Liver (tissue), 9 donors: Measurements from ENCODE around the gene SEMA4D. TPM values are rescaled to one million over a fixed set of nuclear protein-coding genes. Genes with fewer than 3 reads are reported as not detected.

Source experiments
- DNase-seq: peaks from one replicate; pipeline ENCODE4 v3.0.0-alpha.2; 2017; ENCODE audit warnings: low spot score
- H3K27ac ChIP-seq, 2 donors: one replicate each; pipeline ENCODE4 v1.7.0; 2013; ENCODE audit warnings: inconsistent platforms in 2 of 2, low read length in 2 of 2, control low read depth in 1 of 2, low read depth in 1 of 2, mild to moderate bottlenecking in 1 of 2
- H3K27me3 ChIP-seq, 4 donors: one replicate each; pipeline versions ENCODE4 v1.6.1 to v1.7.0; 2013; ENCODE audit warnings: low read length in 3 of 4, inconsistent platforms in 1 of 4, mild to moderate bottlenecking in 1 of 4, moderate library complexity in 1 of 4; ENCODE audit not compliant: control insufficient read depth in 4 of 4, insufficient read depth in 4 of 4
- H3K36me3 ChIP-seq, 4 donors: one replicate each; pipeline versions ENCODE4 v1.6.1 to v1.7.0; 2013; ENCODE audit warnings: low read length in 3 of 4, mild to moderate bottlenecking in 3 of 4, low read depth in 1 of 4, moderate library complexity in 1 of 4; ENCODE audit not compliant: control insufficient read depth in 4 of 4, insufficient read depth in 3 of 4
- H3K4me1 ChIP-seq, 4 donors: one replicate each; pipeline versions ENCODE4 v1.6.1 to v1.7.0; 2013; ENCODE audit warnings: low read length in 3 of 4, mild to moderate bottlenecking in 3 of 4, moderate library complexity in 1 of 4; ENCODE audit not compliant: control insufficient read depth in 4 of 4, insufficient read depth in 4 of 4
- H3K4me3 ChIP-seq, 3 donors: one replicate each; pipeline versions ENCODE4 v1.6.1 to v1.7.0; 2013; ENCODE audit warnings: low read length in 3 of 3, control low read depth in 1 of 3, low read depth in 1 of 3, mild to moderate bottlenecking in 1 of 3
- H3K9ac ChIP-seq, 2 donors: one replicate each; pipeline ENCODE4 v1.7.0; 2013; ENCODE audit warnings: low read length in 2 of 2, mild to moderate bottlenecking in 2 of 2, moderate library complexity in 2 of 2, control low read depth in 1 of 2, low read depth in 1 of 2
- H3K9me3 ChIP-seq, 4 donors: one replicate each; pipeline versions ENCODE4 v1.6.1 to v1.7.0; 2013; ENCODE audit warnings: low read length in 3 of 4; ENCODE audit not compliant: control insufficient read depth in 4 of 4
- EGR1 ChIP-seq, 2 donors: IDR thresholded peaks; 2 replicates each; pipeline ENCODE4 v1.6.1; 2016 to 2018; ENCODE audit warnings: antibody characterized with exemption in 2 of 2, low read depth in 2 of 2
- FOXA1 ChIP-seq: IDR thresholded peaks from 2 replicates; pipeline ENCODE4 v1.6.1; 2016; ENCODE audit warnings: antibody characterized with exemption
- FOXA2 ChIP-seq: IDR thresholded peaks from 2 replicates; pipeline ENCODE4 v1.6.1; 2016; ENCODE audit warnings: antibody characterized with exemption
- GABPA ChIP-seq, 2 donors: IDR thresholded peaks in 1 of 2; conservative IDR thresholded peaks in 1 of 2; 2 replicates each; pipeline ENCODE4 v1.6.1; 2016; ENCODE audit warnings: antibody characterized with exemption in 2 of 2, mild to moderate bottlenecking in 1 of 2, moderate library complexity in 1 of 2
- HNF4A ChIP-seq, 2 donors: conservative IDR thresholded peaks; 2 replicates each; pipeline ENCODE4 v1.6.1; 2016; ENCODE audit warnings: antibody characterized with exemption in 2 of 2, mild to moderate bottlenecking in 2 of 2
- HNF4G ChIP-seq: IDR thresholded peaks from 2 replicates; pipeline ENCODE4 v1.6.1; 2016; ENCODE audit warnings: antibody characterized with exemption
- JUND ChIP-seq, 2 donors: IDR thresholded peaks; 2 replicates each; pipeline ENCODE4 v1.6.1; 2016; ENCODE audit warnings: antibody characterized with exemption in 2 of 2
- NR2F2 ChIP-seq: IDR thresholded peaks from 2 replicates; pipeline ENCODE4 v1.6.1; 2016; ENCODE audit warnings: antibody characterized with exemption
- RXRA ChIP-seq, 2 donors: IDR thresholded peaks; 2 replicates each; pipeline ENCODE4 v1.6.1; 2017 to 2018; ENCODE audit warnings: antibody characterized with exemption in 2 of 2, mild to moderate bottlenecking in 1 of 2
- SP1 ChIP-seq: IDR thresholded peaks from 2 replicates; pipeline ENCODE4 v1.6.1; 2018; ENCODE audit warnings: antibody characterized with exemption, mild to moderate bottlenecking
- TAF1 ChIP-seq: conservative IDR thresholded peaks from 2 replicates; pipeline ENCODE4 v1.6.1; 2016; ENCODE audit warnings: antibody characterized with exemption, mild to moderate bottlenecking
- YY1 ChIP-seq: IDR thresholded peaks from 2 replicates; pipeline ENCODE4 v1.6.1; 2016; ENCODE audit warnings: antibody characterized with exemption, mild to moderate bottlenecking
- WGBS: extraction: QIAGEN DNeasy Blood & Tissue Kit; methylation state at CpG from one replicate; pipeline ENCODE4 v1.1.7; 2013; 5-methylcytosine and 5-hydroxymethylcytosine counted together
- polyA plus RNA-seq, 2 donors: library from polyadenylated mRNA; stranded (reverse) in 1 of 2; unstranded in 1 of 2; fragments of 200-250 nt in 1 of 2; fragments of >200 nt in 1 of 2; fragmentation: Nextera tagmentation in 1 of 2; extraction: Ambion mirVana in 1 of 2; gene quantifications; one replicate each; pipeline versions ENCODE4 v1.2.1 to v1.2.3, GENCODE V29; 2013 to 2015
- total RNA-seq, 2 donors: library from RNA; depleted of rRNA; stranded (reverse); fragments of >200 nt; gene quantifications; one replicate each; pipeline ENCODE4 v1.2.3, GENCODE V29; 2014
- TF ChIP-seq, protein P1 (sequence below): IDR thresholded peaks from 2 replicates; pipeline ENCODE4 v1.6.1; 2016; ENCODE audit warnings: antibody characterized with exemption
- TF ChIP-seq, protein P2 (sequence below): IDR thresholded peaks from 2 replicates; pipeline ENCODE4 v1.6.1; 2016; ENCODE audit warnings: antibody characterized with exemption, mild to moderate bottlenecking
- TF ChIP-seq, protein P3 (sequence below): fragments of 150-350 bp; IDR thresholded peaks from 2 replicates; pipeline ENCODE4 v1.5.1; 2017; ENCODE audit warnings: improper control_type of control experiment, low read depth, low read length; ENCODE audit not compliant: missing input control
- TF ChIP-seq, protein P4 (sequence below): IDR thresholded peaks from 2 replicates; pipeline ENCODE4 v1.6.1; 2016; ENCODE audit warnings: antibody characterized with exemption
- donor health status: healthy.
- donor health status: healthy.
- donor health status: healthy.
- donor health status: healthy.
- donor health status: healthy.

The SEMA4D gene
- total and polyA plus RNA-seq, 4 donors, result 1.4 to 12.0 (median 4.1) TPM

DNA sequence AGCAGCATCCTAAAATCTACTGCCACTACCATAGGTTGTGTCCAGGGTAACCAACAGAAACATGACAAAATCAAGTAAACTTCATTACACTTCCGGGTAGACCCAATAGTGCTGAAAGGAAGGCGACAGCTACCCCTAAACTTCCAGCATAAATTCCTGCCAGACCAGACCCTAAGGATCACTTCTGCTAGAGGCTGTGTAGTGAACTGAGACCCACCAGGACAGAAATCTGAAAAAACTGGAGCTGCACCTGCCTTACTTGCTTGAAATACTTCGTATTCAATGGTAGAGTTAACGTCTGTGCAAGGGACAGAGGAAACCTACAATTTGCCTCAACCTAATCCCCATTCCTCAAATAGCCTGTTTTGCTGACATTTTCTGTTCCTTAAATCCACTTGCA lies 180.6 kb downstream of the SEMA4D start:
- Histone ChIP-seq H3K4me3 (peak overlapping the region in 1 of 3 donors; percentile 5), H3K9ac (peak overlapping the region in 1 of 2 donors; percentile 87), H3K27ac (peak overlapping the region; percentile 97 to 100), H3K4me1 (peaks cover 6 to 23% (median 17%) of the 10 kb centered on the region in 4 donors), H3K9me3 (no peaks in the 10 kb centered on the region), H3K36me3 (no peaks in the 10 kb centered on the region), H3K27me3 (no peaks in the 10 kb centered on the region)
- no peak for TF ChIP-seq FOXA1
- no peak for TF ChIP-seq NR2F2
- no peak for TF ChIP-seq HNF4A (conservative IDR thresholded peaks at IDR 0.05)
- no peak for TF ChIP-seq JUND (IDR thresholded peaks at IDR 0.05)
- no peak for TF ChIP-seq EGR1 (IDR thresholded peaks at IDR 0.05; ENCODE audit: low read depth in 2 of 2)
- no peak for TF ChIP-seq GABPA (IDR thresholded peaks at IDR 0.05 in 1 of 2, conservative IDR thresholded peaks at IDR 0.05 in 1 of 2)
- TF ChIP-seq, protein P1, sequence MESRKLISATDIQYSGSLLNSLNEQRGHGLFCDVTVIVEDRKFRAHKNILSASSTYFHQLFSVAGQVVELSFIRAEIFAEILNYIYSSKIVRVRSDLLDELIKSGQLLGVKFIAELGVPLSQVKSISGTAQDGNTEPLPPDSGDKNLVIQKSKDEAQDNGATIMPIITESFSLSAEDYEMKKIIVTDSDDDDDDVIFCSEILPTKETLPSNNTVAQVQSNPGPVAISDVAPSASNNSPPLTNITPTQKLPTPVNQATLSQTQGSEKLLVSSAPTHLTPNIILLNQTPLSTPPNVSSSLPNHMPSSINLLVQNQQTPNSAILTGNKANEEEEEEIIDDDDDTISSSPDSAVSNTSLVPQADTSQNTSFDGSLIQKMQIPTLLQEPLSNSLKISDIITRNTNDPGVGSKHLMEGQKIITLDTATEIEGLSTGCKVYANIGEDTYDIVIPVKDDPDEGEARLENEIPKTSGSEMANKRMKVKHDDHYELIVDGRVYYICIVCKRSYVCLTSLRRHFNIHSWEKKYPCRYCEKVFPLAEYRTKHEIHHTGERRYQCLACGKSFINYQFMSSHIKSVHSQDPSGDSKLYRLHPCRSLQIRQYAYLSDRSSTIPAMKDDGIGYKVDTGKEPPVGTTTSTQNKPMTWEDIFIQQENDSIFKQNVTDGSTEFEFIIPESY, result no peak
- TF ChIP-seq TAF1, result no peak
- no peak for TF ChIP-seq YY1
- TF ChIP-seq, protein P2, sequence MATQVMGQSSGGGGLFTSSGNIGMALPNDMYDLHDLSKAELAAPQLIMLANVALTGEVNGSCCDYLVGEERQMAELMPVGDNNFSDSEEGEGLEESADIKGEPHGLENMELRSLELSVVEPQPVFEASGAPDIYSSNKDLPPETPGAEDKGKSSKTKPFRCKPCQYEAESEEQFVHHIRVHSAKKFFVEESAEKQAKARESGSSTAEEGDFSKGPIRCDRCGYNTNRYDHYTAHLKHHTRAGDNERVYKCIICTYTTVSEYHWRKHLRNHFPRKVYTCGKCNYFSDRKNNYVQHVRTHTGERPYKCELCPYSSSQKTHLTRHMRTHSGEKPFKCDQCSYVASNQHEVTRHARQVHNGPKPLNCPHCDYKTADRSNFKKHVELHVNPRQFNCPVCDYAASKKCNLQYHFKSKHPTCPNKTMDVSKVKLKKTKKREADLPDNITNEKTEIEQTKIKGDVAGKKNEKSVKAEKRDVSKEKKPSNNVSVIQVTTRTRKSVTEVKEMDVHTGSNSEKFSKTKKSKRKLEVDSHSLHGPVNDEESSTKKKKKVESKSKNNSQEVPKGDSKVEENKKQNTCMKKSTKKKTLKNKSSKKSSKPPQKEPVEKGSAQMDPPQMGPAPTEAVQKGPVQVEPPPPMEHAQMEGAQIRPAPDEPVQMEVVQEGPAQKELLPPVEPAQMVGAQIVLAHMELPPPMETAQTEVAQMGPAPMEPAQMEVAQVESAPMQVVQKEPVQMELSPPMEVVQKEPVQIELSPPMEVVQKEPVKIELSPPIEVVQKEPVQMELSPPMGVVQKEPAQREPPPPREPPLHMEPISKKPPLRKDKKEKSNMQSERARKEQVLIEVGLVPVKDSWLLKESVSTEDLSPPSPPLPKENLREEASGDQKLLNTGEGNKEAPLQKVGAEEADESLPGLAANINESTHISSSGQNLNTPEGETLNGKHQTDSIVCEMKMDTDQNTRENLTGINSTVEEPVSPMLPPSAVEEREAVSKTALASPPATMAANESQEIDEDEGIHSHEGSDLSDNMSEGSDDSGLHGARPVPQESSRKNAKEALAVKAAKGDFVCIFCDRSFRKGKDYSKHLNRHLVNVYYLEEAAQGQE, result no peak
- no peak for TF ChIP-seq SP1
- no peak for TF ChIP-seq RXRA (IDR thresholded peaks at IDR 0.05)
- TF ChIP-seq, protein P3, sequence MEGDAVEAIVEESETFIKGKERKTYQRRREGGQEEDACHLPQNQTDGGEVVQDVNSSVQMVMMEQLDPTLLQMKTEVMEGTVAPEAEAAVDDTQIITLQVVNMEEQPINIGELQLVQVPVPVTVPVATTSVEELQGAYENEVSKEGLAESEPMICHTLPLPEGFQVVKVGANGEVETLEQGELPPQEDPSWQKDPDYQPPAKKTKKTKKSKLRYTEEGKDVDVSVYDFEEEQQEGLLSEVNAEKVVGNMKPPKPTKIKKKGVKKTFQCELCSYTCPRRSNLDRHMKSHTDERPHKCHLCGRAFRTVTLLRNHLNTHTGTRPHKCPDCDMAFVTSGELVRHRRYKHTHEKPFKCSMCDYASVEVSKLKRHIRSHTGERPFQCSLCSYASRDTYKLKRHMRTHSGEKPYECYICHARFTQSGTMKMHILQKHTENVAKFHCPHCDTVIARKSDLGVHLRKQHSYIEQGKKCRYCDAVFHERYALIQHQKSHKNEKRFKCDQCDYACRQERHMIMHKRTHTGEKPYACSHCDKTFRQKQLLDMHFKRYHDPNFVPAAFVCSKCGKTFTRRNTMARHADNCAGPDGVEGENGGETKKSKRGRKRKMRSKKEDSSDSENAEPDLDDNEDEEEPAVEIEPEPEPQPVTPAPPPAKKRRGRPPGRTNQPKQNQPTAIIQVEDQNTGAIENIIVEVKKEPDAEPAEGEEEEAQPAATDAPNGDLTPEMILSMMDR, result no peak
- TF ChIP-seq FOXA2, result no peak
- no peak for TF ChIP-seq HNF4G
- TF ChIP-seq, protein P4, sequence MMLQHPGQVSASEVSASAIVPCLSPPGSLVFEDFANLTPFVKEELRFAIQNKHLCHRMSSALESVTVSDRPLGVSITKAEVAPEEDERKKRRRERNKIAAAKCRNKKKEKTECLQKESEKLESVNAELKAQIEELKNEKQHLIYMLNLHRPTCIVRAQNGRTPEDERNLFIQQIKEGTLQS, result no peak
- WGBS, result 91% methylated on average over 4 of the region's 4 CpGs
- no peak for DNase-seq

DNA sequence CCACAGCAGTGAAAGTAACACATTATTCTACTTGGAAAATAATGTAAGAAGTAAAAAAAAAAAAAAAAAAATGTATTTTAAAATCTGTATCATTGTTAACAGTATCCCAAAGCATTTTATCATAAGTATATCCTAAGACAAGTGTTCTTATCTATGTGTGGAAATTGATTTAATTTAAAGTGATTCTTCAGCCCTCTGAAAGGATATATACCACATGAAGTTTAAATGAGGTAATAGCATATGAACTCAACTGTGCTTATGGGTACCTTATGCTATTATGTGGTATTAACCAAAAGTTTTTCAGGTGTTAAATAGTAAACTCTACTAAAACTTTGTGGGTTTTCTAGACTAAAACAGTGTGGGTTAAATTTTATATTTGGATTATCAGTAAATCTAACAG lies 182.4 kb downstream of the SEMA4D start:
- Histone ChIP-seq H3K9ac (no peak overlapping the region), H3K4me1 (peaks cover 6 to 26% (median 20%) of the 10 kb centered on the region in 4 donors), H3K36me3 (no peaks in the 10 kb centered on the region), H3K9me3 (no peaks in the 10 kb centered on the region), H3K4me3 (no peak overlapping the region), H3K27ac (no peak overlapping the region), H3K27me3 (no peaks in the 10 kb centered on the region)
- TF ChIP-seq HNF4A (conservative IDR thresholded peaks at IDR 0.05), result no peak
- no peak for DNase-seq
